HL-60/S4 treated with retinoic acid at 250 ng/mL for 4 days and 3 days (cell line): Measurements from ENCODE around the gene CEP57L1.
"Not testable (repeated sequence)": the region's sequence is repeated elsewhere in the genome, so short reads cannot be mapped to it uniquely, and the experiment has no call there.

Experiments
- in situ Hi-C: fragments of 300-500 bp; cut with MboI; formaldehyde crosslinking; loops from 2 replicates; pipeline ENCODE4 v1.7.0; 2022; ENCODE audit warnings: low sequenced_read_pairs

CEP57L1 gene

GRCh38 chr6:109071125-109071917, 24.0 kb upstream of the CEP57L1 start:
- in situ Hi-C loops, result loop anchor here (25.0 kb wide), 1 partner anchor 959 kb away; no protein-coding TSS in a partner anchor

- in situ Hi-C loops, result loop anchor here (25.0 kb wide), 1 partner anchor 961 kb away; no protein-coding TSS in a partner anchor
These were observed 21.8 kb upstream of the CEP57L1 start for GRCh38 chr6:109073344-109074132.

GRCh38 chr6:109074133-109074415, 21.2 kb upstream of the CEP57L1 start:
- in situ Hi-C loops, result loop anchor here (25.0 kb wide), 1 partner anchor 962 kb away; no protein-coding TSS in a partner anchor

- in situ Hi-C loops, result no loop called here
These were observed 19.4 kb upstream of the CEP57L1 start for GRCh38 chr6:109075934-109076333.

GRCh38 chr6:109076377-109076776, 18.9 kb upstream of the CEP57L1 start:
- in situ Hi-C loops, result no loop called here

DNA sequence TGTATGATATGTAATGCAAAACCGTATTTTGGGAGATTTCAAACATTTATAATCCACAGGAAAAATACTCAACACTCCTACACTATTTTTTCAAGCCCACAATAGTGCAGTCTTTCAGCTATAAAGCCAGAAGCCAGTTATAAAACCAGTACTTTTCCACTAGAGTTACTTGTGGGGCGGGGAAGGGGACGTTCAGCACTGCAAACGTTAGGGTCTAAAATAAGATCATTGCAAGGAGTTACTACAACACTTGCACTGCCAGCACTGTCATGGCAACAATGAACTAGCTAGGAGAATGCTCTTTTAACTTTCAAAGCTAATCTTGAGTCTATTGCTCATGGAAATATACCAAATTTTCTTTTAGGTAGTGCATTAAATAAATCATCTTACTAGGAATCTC, 15.3 kb upstream of the CEP57L1 start:
- in situ Hi-C loops, result no loop called here

DNA sequence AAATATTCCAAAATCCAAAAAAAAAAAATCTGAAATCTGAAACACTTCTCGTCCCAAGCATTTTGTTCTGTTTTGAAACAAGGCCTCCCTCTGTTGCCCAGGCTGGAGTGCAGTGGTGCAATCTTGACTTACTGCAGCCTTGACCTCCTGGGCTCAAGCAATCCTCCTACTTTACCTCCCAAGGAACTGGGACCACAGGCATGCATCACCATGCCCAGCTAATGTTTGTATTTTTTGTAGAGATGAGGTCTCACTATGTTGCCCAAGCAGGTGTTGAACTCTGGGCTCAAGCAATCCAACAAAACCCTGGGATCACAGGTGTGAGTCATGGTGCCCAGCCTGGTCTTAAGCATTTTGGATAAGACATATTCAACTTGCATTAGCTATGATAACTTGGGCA, 14.3 kb upstream of the CEP57L1 start:
- in situ Hi-C loops, result no loop called here

- in situ Hi-C loops, result no loop called here
These were observed 13.7 kb upstream of the CEP57L1 start for GRCh38 chr6:109081516-109082187.

- in situ Hi-C loops, result no loop called here
These were observed 13.1 kb upstream of the CEP57L1 start for GRCh38 chr6:109082188-109082577.

- in situ Hi-C loops, result no loop called here
These were observed 11.7 kb upstream of the CEP57L1 start for GRCh38 chr6:109083657-109084056.

DNA sequence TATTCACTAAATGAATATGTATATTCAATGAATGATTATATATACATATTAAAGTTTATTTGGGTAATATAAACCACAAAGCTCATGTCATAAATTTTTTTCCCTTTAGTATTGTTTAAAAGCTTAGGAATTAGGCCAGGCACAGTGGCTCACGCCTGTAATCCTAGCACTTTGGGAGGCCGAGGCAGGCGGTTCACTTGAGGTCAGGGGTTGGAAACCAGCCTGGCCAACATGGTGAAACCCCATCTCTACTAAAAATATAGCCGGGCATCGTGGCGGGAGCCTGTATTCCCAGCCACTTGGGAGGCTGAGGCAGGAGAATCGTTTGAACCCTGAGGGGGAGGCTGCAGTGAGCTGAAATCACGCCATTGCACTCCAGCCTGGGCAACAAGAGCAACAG, 11.2 kb upstream of the CEP57L1 start:
- in situ Hi-C loops, result not testable (repeated sequence)

DNA sequence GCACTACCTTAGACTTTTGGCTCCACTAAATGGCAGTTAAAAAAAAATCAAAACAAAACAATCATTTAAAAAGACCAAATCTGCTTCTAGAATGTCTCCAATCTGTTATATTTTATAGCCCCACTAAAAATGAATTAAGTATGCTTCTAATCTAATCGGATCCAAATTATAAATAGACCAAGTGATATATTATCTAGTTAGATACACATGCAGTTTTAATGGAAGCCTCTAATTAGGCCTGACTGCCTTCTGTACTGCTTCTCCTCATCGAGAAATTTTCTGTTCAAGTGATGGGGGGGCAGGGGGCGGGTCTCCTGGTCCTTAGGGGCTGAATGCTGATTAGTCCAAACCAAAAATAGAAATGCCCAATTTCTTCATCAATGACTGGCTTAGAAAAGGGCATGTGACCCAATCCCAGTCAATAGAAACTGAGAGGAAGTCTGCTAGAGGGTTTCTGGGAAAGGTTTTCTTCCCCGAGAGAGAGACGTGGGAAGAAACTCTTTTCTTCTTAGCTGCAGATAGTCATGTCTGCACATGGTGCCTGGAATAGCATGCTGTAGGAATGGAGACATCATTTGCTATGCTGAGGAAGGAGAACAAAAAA, 7.5 kb upstream of the CEP57L1 start:
- in situ Hi-C loops, result no loop called here

DNA sequence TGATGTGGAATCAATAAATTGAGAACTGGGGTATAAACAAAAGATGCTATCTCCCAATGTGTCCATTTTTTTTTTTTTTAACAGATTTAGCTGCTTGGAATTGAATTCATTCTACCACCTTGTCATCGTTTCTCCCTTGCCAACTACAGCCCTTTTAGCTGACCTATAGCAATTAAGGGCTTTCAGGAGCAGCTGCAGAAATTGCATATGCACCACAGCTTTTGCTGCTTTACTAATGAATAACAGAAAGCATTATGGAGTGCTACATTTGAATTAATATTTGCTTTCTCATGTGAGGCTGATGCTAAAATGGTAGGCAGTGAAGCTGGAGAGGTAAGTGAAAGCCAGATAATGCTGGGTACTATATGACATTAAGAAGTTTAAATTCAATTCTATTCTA, 6.3 kb upstream of the CEP57L1 start:
- in situ Hi-C loops, result no loop called here

- in situ Hi-C loops, result no loop called here
These were observed 3.8 kb upstream of the CEP57L1 start for GRCh38 chr6:109091314-109092024.

DNA sequence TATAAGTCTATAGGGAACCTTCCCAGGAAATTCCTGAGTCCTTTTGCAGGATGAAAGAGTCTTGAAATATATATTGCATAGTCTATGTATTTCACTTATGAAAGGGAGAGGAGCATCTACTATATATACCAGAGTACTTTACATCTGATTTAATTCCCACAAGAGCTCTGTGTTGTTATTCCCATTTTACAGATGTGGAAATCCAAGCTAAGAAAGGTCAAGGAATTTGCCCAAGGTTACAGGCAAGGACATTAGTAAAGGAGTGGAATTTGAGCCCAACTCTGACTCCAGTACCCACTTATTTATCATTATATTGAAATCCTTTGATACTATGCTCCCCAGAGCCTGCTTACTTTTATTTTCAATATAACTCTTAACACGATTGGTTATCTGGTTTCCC, 3.2 kb upstream of the CEP57L1 start:
- in situ Hi-C loops, result no loop called here

DNA sequence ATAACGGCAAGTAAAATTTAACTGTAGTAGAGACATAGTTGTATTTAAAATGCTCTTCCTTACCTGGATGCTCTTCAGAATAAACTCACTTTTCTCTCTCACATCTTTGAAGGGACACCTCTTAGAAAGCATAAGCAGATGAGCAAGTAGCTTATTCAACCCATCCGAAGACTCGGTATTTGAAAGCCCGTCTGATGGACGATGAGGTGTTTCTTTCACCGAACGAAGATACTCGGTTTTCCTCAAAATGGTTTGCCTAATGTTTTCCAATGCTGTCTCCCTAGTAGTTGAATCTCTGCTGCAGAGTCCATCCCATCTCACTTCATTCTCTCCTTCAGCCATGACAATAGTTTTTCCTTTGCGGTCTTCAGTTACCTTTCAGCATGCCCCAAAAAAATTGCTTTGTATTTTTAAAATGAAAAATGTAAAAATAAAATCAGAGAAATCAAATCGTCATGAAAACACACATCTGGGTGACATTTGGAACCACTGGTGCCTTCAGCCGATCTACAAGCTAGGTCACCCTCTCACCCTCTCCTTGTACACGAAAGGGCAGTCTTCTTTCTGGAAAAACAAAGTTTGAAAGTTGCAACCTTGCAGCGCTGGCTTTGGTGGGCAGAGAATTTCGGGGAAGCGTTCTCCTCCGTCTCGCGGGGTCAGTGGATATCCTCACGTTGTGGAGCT, 1.4 kb upstream of the CEP57L1 start:
- in situ Hi-C loops, result no loop called here

- in situ Hi-C loops, result no loop called here
These were observed 781 bp upstream of the CEP57L1 start, which contains the start of gene SESN1 for GRCh38 chr6:109094416-109095035. Gene SESN1 (minus strand): TSS chr6:109094846. CDS start chr6:109094073, 773 bp downstream.

DNA sequence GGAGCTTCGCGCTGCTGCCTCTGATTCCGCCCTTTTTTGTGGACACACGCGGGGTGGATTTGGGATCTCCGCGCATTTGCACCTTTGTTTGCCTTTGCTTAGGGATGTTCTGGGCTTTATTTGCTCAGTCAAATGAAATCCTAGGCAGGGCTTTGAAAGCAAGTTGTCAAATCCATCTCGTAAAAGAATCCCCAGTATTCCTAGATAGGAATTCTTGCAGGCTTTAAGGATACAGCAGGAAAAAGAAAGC, 453 bp downstream of the CEP57L1 start:
- in situ Hi-C loops, result no loop called here

DNA sequence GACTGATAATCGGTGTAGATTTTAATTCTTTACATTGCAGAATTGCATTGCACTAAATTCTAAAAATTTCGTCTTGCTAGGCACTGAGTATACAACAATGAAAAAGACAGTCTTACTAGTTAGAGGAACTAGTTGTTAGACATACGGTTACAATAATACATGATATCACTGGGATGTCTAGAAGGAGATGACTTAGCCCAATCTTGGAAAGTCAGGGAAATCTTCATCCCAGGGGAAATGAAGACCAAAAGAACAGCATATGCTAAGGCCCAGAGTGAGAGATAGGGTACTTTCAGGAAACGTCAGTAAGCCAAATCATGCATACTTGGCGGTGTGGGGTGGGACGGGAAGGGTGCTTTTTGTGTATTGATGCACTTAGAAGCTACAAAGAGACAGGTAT, 901 bp downstream of the CEP57L1 start:
- in situ Hi-C loops, result no loop called here

GRCh38 chr6:109097661-109098060, 2.4 kb downstream of the CEP57L1 start:
- in situ Hi-C loops, result no loop called here
